NOMO-1 treated with DMSO at 0.1 percent for 48 hours (cell line): ENCODE measurements around the gene NOXRED1.
A peak's percentile ranks its signal among the peaks of the same experiment; 100 is the strongest.

Experiments used
- DNase-seq: peaks from one replicate; lab custom pipeline; 2025; ENCODE audit not compliant: unreplicated experiment; lab: John Stamatoyannopoulos, UW

The NOXRED1 gene

GRCh38 chr14:77409131-77409533 is 14.2 kb downstream of the NOXRED1 start:
- DNase-seq = peak; percentile 34

GRCh38 chr14:77407158-77407557 is 16.2 kb downstream of the NOXRED1 start:
- peak; percentile 93 for DNase-seq

GRCh38 chr14:77406718-77407117 is 16.6 kb downstream of the NOXRED1 start:
- DNase-seq = peak; percentile 43

GRCh38 chr14:77406086-77406485 is 17.2 kb downstream of the NOXRED1 start:
- no peak for DNase-seq

GRCh38 chr14:77403768-77404167 is 19.6 kb downstream of the NOXRED1 start:
- DNase-seq = no peak

GRCh38 chr14:77400216-77400615 is 23.1 kb downstream of the NOXRED1 start:
- no peak for DNase-seq

- no peak for DNase-seq
Observed at GRCh38 chr14:77390188-77390587, 33.1 kb downstream of the NOXRED1 start.

GRCh38 chr14:77378701-77379100 is 44.6 kb downstream of the NOXRED1 start:
- peak; percentile 74 for DNase-seq

GRCh38 chr14:77377502-77377844 is 45.9 kb downstream of the NOXRED1 start:
- DNase-seq = no peak

- peak; percentile 79 for DNase-seq
Observed at GRCh38 chr14:77376771-77377501, 46.4 kb downstream of the NOXRED1 start, which contains the start of the genes SAMD15 and TMED8. Gene SAMD15 (plus strand): TSS chr14:77377379. CDS start chr14:77377419, 40 bp downstream. Gene TMED8 (minus strand): TSS chr14:77377094. CDS start chr14:77377053, 41 bp downstream.

GRCh38 chr14:77375973-77376770 is 47.2 kb downstream of the NOXRED1 start:
- peak; percentile 25 for DNase-seq

GRCh38 chr14:77375164-77375950 is 48.0 kb downstream of the NOXRED1 start:
- DNase-seq = peak; percentile 51

GRCh38 chr14:77372304-77372841 is 51.0 kb downstream of the NOXRED1 start:
- DNase-seq = peak; percentile 56

- no peak for DNase-seq
Observed at GRCh38 chr14:77369285-77369684, 54.0 kb downstream of the NOXRED1 start.

- peak; percentile 15 for DNase-seq
Observed at GRCh38 chr14:77364146-77364545, 59.2 kb downstream of the NOXRED1 start.

- DNase-seq = no peak
Observed at GRCh38 chr14:77359626-77360025, 63.7 kb downstream of the NOXRED1 start.

GRCh38 chr14:77356899-77357298 is 66.4 kb downstream of the NOXRED1 start:
- no peak for DNase-seq

GRCh38 chr14:77355811-77356210 is 67.5 kb downstream of the NOXRED1 start:
- no peak for DNase-seq

- DNase-seq = no peak
Observed at GRCh38 chr14:77353469-77354141, 69.7 kb downstream of the NOXRED1 start.

- peak; percentile 98 for DNase-seq
Observed at GRCh38 chr14:77347751-77348150, 75.6 kb downstream of the NOXRED1 start.
